GM12865 (cell line): ENCODE measurements around the gene SEMA4C.

Experiments
- DNase-seq: peaks from one replicate; pipeline ENCODE4 v3.0.0; 2010; ENCODE audit warnings: low read depth
- H3K4me3 ChIP-seq: 2 replicates; pipeline ENCODE4 v1.5.1; 2011; ENCODE audit warnings: mild to moderate bottlenecking, low read depth, low read length, control low read depth
- CTCF ChIP-seq: IDR thresholded peaks from 2 replicates; pipeline ENCODE4 v1.5.1; 2011; ENCODE audit warnings: low read length, control low read depth, low read depth, inconsistent platforms; ENCODE audit not compliant: insufficient read depth; ENCODE audit errors: missing control alignments

Gene SEMA4C

GRCh38 chr2:96867756-96868554 is 1.9 kb downstream of the SEMA4C start:
- TF ChIP-seq CTCF, result no peak
- DNase-seq, result no peak
- H3K4me3 ChIP-seq, result peak overlapping the region; percentile 85

- peak overlapping the region; percentile 85 for H3K4me3 ChIP-seq
- TF ChIP-seq CTCF, result no peak
- DNase-seq, result no peak
Observed at GRCh38 chr2:96866986-96867755, 2.7 kb downstream of the SEMA4C start.

GRCh38 chr2:96866586-96866985 is 3.3 kb downstream of the SEMA4C start:
- no peak for TF ChIP-seq CTCF
- DNase-seq, result no peak
- H3K4me3 ChIP-seq, result no peak overlapping the region

- no peak for TF ChIP-seq CTCF
- no peak overlapping the region for H3K4me3 ChIP-seq
- no peak for DNase-seq
Observed at GRCh38 chr2:96866149-96866548, 3.7 kb downstream of the SEMA4C start.

- no peak for TF ChIP-seq CTCF
- H3K4me3 ChIP-seq, result no peak overlapping the region
- DNase-seq, result no peak
Observed at GRCh38 chr2:96865654-96866053, 4.2 kb downstream of the SEMA4C start.

- no peak for TF ChIP-seq CTCF
- DNase-seq, result no peak
- no peak overlapping the region for H3K4me3 ChIP-seq
Observed at GRCh38 chr2:96864343-96865091, 5.4 kb downstream of the SEMA4C start.
